Liver (tissue), 9 donors: ENCODE results near the gene DOCK2. TPM values are rescaled to one million over a fixed set of nuclear protein-coding genes. Genes with fewer than 3 reads are reported as not detected.

Experiments
- DNase-seq: peaks from one replicate; pipeline ENCODE4 v3.0.0-alpha.2; 2017; ENCODE audit warnings: low spot score
- H3K27ac ChIP-seq, 2 donors: one replicate each; pipeline ENCODE4 v1.7.0; 2013; ENCODE audit warnings: inconsistent platforms in 2 of 2, low read length in 2 of 2, control low read depth in 1 of 2, low read depth in 1 of 2, mild to moderate bottlenecking in 1 of 2
- H3K27me3 ChIP-seq, 4 donors: one replicate each; pipeline versions ENCODE4 v1.6.1 to v1.7.0; 2013; ENCODE audit warnings: low read length in 3 of 4, inconsistent platforms in 1 of 4, mild to moderate bottlenecking in 1 of 4, moderate library complexity in 1 of 4; ENCODE audit not compliant: control insufficient read depth in 4 of 4, insufficient read depth in 4 of 4
- H3K36me3 ChIP-seq, 4 donors: one replicate each; pipeline versions ENCODE4 v1.6.1 to v1.7.0; 2013; ENCODE audit warnings: low read length in 3 of 4, mild to moderate bottlenecking in 3 of 4, low read depth in 1 of 4, moderate library complexity in 1 of 4; ENCODE audit not compliant: control insufficient read depth in 4 of 4, insufficient read depth in 3 of 4
- H3K4me1 ChIP-seq, 4 donors: one replicate each; pipeline versions ENCODE4 v1.6.1 to v1.7.0; 2013; ENCODE audit warnings: low read length in 3 of 4, mild to moderate bottlenecking in 3 of 4, moderate library complexity in 1 of 4; ENCODE audit not compliant: control insufficient read depth in 4 of 4, insufficient read depth in 4 of 4
- H3K4me3 ChIP-seq, 3 donors: one replicate each; pipeline versions ENCODE4 v1.6.1 to v1.7.0; 2013; ENCODE audit warnings: low read length in 3 of 3, control low read depth in 1 of 3, low read depth in 1 of 3, mild to moderate bottlenecking in 1 of 3
- H3K9ac ChIP-seq, 2 donors: one replicate each; pipeline ENCODE4 v1.7.0; 2013; ENCODE audit warnings: low read length in 2 of 2, mild to moderate bottlenecking in 2 of 2, moderate library complexity in 2 of 2, control low read depth in 1 of 2, low read depth in 1 of 2
- H3K9me3 ChIP-seq, 4 donors: one replicate each; pipeline versions ENCODE4 v1.6.1 to v1.7.0; 2013; ENCODE audit warnings: low read length in 3 of 4; ENCODE audit not compliant: control insufficient read depth in 4 of 4
- ATF3 ChIP-seq: IDR thresholded peaks from 2 replicates; pipeline ENCODE4 v1.6.1; 2016; ENCODE audit warnings: antibody characterized with exemption
- CTCF ChIP-seq: fragments of 150-350 bp; IDR thresholded peaks from 2 replicates; pipeline ENCODE4 v1.5.1; 2017; ENCODE audit warnings: improper control_type of control experiment, low read depth, low read length; ENCODE audit not compliant: missing input control
- EGR1 ChIP-seq, 2 donors: IDR thresholded peaks; 2 replicates each; pipeline ENCODE4 v1.6.1; 2016 to 2018; ENCODE audit warnings: antibody characterized with exemption in 2 of 2, low read depth in 2 of 2
- FOXA1 ChIP-seq: IDR thresholded peaks from 2 replicates; pipeline ENCODE4 v1.6.1; 2016; ENCODE audit warnings: antibody characterized with exemption
- GABPA ChIP-seq, 2 donors: IDR thresholded peaks in 1 of 2; conservative IDR thresholded peaks in 1 of 2; 2 replicates each; pipeline ENCODE4 v1.6.1; 2016; ENCODE audit warnings: antibody characterized with exemption in 2 of 2, mild to moderate bottlenecking in 1 of 2, moderate library complexity in 1 of 2
- HNF4A ChIP-seq, 2 donors: conservative IDR thresholded peaks; 2 replicates each; pipeline ENCODE4 v1.6.1; 2016; ENCODE audit warnings: antibody characterized with exemption in 2 of 2, mild to moderate bottlenecking in 2 of 2
- HNF4G ChIP-seq: IDR thresholded peaks from 2 replicates; pipeline ENCODE4 v1.6.1; 2016; ENCODE audit warnings: antibody characterized with exemption
- JUND ChIP-seq, 2 donors: IDR thresholded peaks; 2 replicates each; pipeline ENCODE4 v1.6.1; 2016; ENCODE audit warnings: antibody characterized with exemption in 2 of 2
- MAX ChIP-seq: IDR thresholded peaks from 2 replicates; pipeline ENCODE4 v1.6.1; 2016; ENCODE audit warnings: antibody characterized with exemption
- RAD21 ChIP-seq, 2 donors: IDR thresholded peaks; 2 replicates each; pipeline ENCODE4 v1.6.1; 2016; ENCODE audit warnings: antibody characterized with exemption in 2 of 2, mild to moderate bottlenecking in 2 of 2
- REST ChIP-seq: IDR thresholded peaks from 2 replicates; pipeline ENCODE4 v1.6.1; 2016; ENCODE audit warnings: antibody characterized with exemption, mild to moderate bottlenecking
- SP1 ChIP-seq: IDR thresholded peaks from 2 replicates; pipeline ENCODE4 v1.6.1; 2018; ENCODE audit warnings: antibody characterized with exemption, mild to moderate bottlenecking
- TAF1 ChIP-seq: conservative IDR thresholded peaks from 2 replicates; pipeline ENCODE4 v1.6.1; 2016; ENCODE audit warnings: antibody characterized with exemption, mild to moderate bottlenecking
- YY1 ChIP-seq: IDR thresholded peaks from 2 replicates; pipeline ENCODE4 v1.6.1; 2016; ENCODE audit warnings: antibody characterized with exemption, mild to moderate bottlenecking
- WGBS: extraction: QIAGEN DNeasy Blood & Tissue Kit; methylation state at CpG from one replicate; pipeline ENCODE4 v1.1.7; 2013; 5-methylcytosine and 5-hydroxymethylcytosine counted together
- polyA plus RNA-seq, 2 donors: library from polyadenylated mRNA; stranded (reverse) in 1 of 2; unstranded in 1 of 2; fragments of 200-250 nt in 1 of 2; fragments of >200 nt in 1 of 2; fragmentation: Nextera tagmentation in 1 of 2; extraction: Ambion mirVana in 1 of 2; gene quantifications; one replicate each; pipeline versions ENCODE4 v1.2.1 to v1.2.3, GENCODE V29; 2013 to 2015
- total RNA-seq, 2 donors: library from RNA; depleted of rRNA; stranded (reverse); fragments of >200 nt; gene quantifications; one replicate each; pipeline ENCODE4 v1.2.3, GENCODE V29; 2014
- donor health status: healthy.
- donor health status: healthy.
- donor health status: healthy.
- donor health status: healthy.
- donor health status: healthy.

The DOCK2 gene
- total and polyA plus RNA-seq, 4 donors, result 2.3 to 26.6 (median 8.2) TPM

GRCh38 chr5:170076739-170077138 lies 439.7 kb downstream of the DOCK2 start:
- no peak for DNase-seq
- Histone ChIP-seq H3K27me3 (peaks cover 0 to 3% (median 0%) of the 10 kb centered on the region in 4 donors), H3K27ac (no peak overlapping the region), H3K4me3 (no peak overlapping the region), H3K9me3 (no peaks in the 10 kb centered on the region), H3K4me1 (no peaks in the 10 kb centered on the region), H3K9ac (no peak overlapping the region), H3K36me3 (peaks cover 0 to 2% (median under 1%) of the 10 kb centered on the region in 4 donors)
- TF ChIP-seq FOXA1 (no peak), JUND (IDR thresholded peaks at IDR 0.05) (no peak), TAF1 (no peak), ATF3 (no peak), YY1 (no peak), HNF4A (conservative IDR thresholded peaks at IDR 0.05) (no peak), MAX (no peak), SP1 (no peak)

- DNase-seq, result no peak
- Histone ChIP-seq H3K36me3 (peaks cover 0 to 2% (median under 1%) of the 10 kb centered on the region in 4 donors), H3K27me3 (peaks cover 0 to 3% (median 0%) of the 10 kb centered on the region in 4 donors), H3K27ac (no peak overlapping the region), H3K4me1 (no peaks in the 10 kb centered on the region), H3K9ac (no peak overlapping the region), H3K9me3 (no peaks in the 10 kb centered on the region), H3K4me3 (no peak overlapping the region)
- 88% methylated on average over 5 of the region's 5 CpGs for WGBS
- TF ChIP-seq ATF3, result no peak
- no peak for TF ChIP-seq REST
- TF ChIP-seq GABPA (IDR thresholded peaks at IDR 0.05 in 1 of 2, conservative IDR thresholded peaks at IDR 0.05 in 1 of 2), result no peak
- TF ChIP-seq JUND (IDR thresholded peaks at IDR 0.05), result no peak
- no peak for TF ChIP-seq HNF4G
Observed at GRCh38 chr5:170077526-170077925, 440.5 kb downstream of the DOCK2 start.

- H3K9me3 ChIP-seq, result no peaks in the 10 kb centered on the region
- H3K9ac ChIP-seq, result no peak overlapping the region
- no peak overlapping the region for H3K4me3 ChIP-seq
- H3K36me3 ChIP-seq, result peaks cover 0 to 2% (median under 1%) of the 10 kb centered on the region in 4 donors
- peaks cover 0 to 3% (median 0%) of the 10 kb centered on the region in 4 donors for H3K27me3 ChIP-seq
- TF ChIP-seq JUND (IDR thresholded peaks at IDR 0.05) (no peak), YY1 (no peak), FOXA1 (no peak), EGR1 (IDR thresholded peaks at IDR 0.05; ENCODE audit: low read depth in 2 of 2) (no peak), CTCF (no peak), SP1 (no peak), RAD21 (IDR thresholded peaks at IDR 0.05) (no peak), GABPA (IDR thresholded peaks at IDR 0.05 in 1 of 2, conservative IDR thresholded peaks at IDR 0.05 in 1 of 2) (no peak)
- no peaks in the 10 kb centered on the region for H3K4me1 ChIP-seq
- no peak overlapping the region for H3K27ac ChIP-seq
- 69% methylated on average over 3 of the region's 3 CpGs for WGBS
- no peak for DNase-seq
Observed at GRCh38 chr5:170078458-170078857, 441.4 kb downstream of the DOCK2 start.
